Mesendoderm (in vitro differentiated cells): Measurements from ENCODE around the gene ADIRF.

Experiments used
- DNase-seq: peaks from one replicate; pipeline ENCODE4 v3.0.0; 2013
- H2AK5ac ChIP-seq: 2 replicates; pipeline ENCODE4 v1.6.1; 2013; ENCODE audit warnings: low read length, inconsistent platforms
- H2BK120ac ChIP-seq: 2 replicates; pipeline ENCODE4 v1.6.1; 2013; ENCODE audit warnings: low read depth, mild to moderate bottlenecking, low read length, moderate library complexity, mixed read lengths
- H2BK15ac ChIP-seq: replicated peaks from 2 replicates; pipeline ENCODE4 v1.6.1; 2013; ENCODE audit warnings: low read depth, mild to moderate bottlenecking, moderate library complexity
- H2BK5ac ChIP-seq: 2 replicates; pipeline ENCODE4 v1.6.1; 2013; ENCODE audit warnings: low read length, inconsistent platforms
- H3K18ac ChIP-seq: 2 replicates; pipeline ENCODE4 v1.6.1; 2013; ENCODE audit warnings: mild to moderate bottlenecking, low read length, mixed read lengths
- H3K23ac ChIP-seq: one replicate; pipeline ENCODE4 v1.6.1; 2013; ENCODE audit warnings: low read length
- H3K27ac ChIP-seq: 2 replicates; pipeline ENCODE4 v1.5.1; 2013; ENCODE audit warnings: low read depth, mild to moderate bottlenecking, inconsistent platforms, low read length, moderate library complexity
- H3K27me3 ChIP-seq: 2 replicates; pipeline ENCODE4 v1.6.1; 2013; ENCODE audit warnings: low read length, control low read depth, mild to moderate bottlenecking, inconsistent platforms; ENCODE audit not compliant: insufficient read depth, poor library complexity
- H3K36me3 ChIP-seq: 2 replicates; pipeline ENCODE4 v1.6.1; 2013; ENCODE audit warnings: low read length, inconsistent platforms; ENCODE audit not compliant: control insufficient read depth, insufficient read depth
- H3K4ac ChIP-seq: one replicate; pipeline ENCODE4 v1.6.1; 2013; ENCODE audit warnings: low read depth, mild to moderate bottlenecking, low read length, moderate library complexity
- H3K4me1 ChIP-seq: 2 replicates; pipeline ENCODE4 v1.6.1; 2013; ENCODE audit warnings: low read depth, low read length, inconsistent platforms; ENCODE audit not compliant: control insufficient read depth
- H3K4me2 ChIP-seq: 2 replicates; pipeline ENCODE4 v1.6.1; 2013; ENCODE audit warnings: low read length
- H3K4me3 ChIP-seq: 2 replicates; pipeline ENCODE4 v1.5.1; 2013; ENCODE audit warnings: mild to moderate bottlenecking, low read length
- H3K56ac ChIP-seq: one replicate; pipeline ENCODE4 v1.6.1; 2013; ENCODE audit warnings: low read length
- H3K79me1 ChIP-seq: 2 replicates; pipeline ENCODE4 v1.6.1; 2013; ENCODE audit warnings: low read length, inconsistent platforms
- H3K79me2 ChIP-seq: 2 replicates; pipeline ENCODE4 v1.6.1; 2013; ENCODE audit warnings: mild to moderate bottlenecking, low read length; ENCODE audit not compliant: control insufficient read depth, insufficient read depth
- H3K9ac ChIP-seq: 2 replicates; pipeline ENCODE4 v1.6.1; 2013; ENCODE audit warnings: low read length, inconsistent platforms
- H4K5ac ChIP-seq: one replicate; pipeline ENCODE4 v1.6.1; 2013; ENCODE audit warnings: low read length
- H4K8ac ChIP-seq: one replicate; pipeline ENCODE4 v1.6.1; 2013; ENCODE audit warnings: low read depth, mild to moderate bottlenecking, control low read depth, low read length, moderate library complexity
- WGBS: extraction: QIAGEN DNeasy Blood & Tissue Kit; methylation state at CpG from one replicate; pipeline ENCODE4 v1.1.7; 2013; ENCODE audit warnings: low lambda C conversion rate, missing lambda C conversion rate; ENCODE audit not compliant: insufficient coverage; ENCODE audit errors: extremely low coverage; 5-methylcytosine and 5-hydroxymethylcytosine counted together

The ADIRF gene

GRCh38 chr10:86957471-86958115, 10.7 kb upstream of the ADIRF start, which contains the start of gene MMRN2:
Gene MMRN2, minus strand, starts transcription at chr10:86957615. Its CDS starts 74 bp downstream, at chr10:86957541.
- H3K27ac ChIP-seq = no peak within 1 kb of the TSS
- no peaks in the 10 kb centered on the region for H3K36me3 ChIP-seq
- H3K4ac ChIP-seq = peak within 1 kb of the TSS; percentile 39
- H2BK15ac ChIP-seq = no peak within 1 kb of the TSS
- peak within 1 kb of the TSS; percentile 72 for H3K18ac ChIP-seq
- no peaks in the 10 kb centered on the region for H3K27me3 ChIP-seq
- peaks cover 35% of the 10 kb centered on the region for H3K4me1 ChIP-seq
- H3K79me1 ChIP-seq = no peaks in the 10 kb centered on the region
- no peak within 1 kb of the TSS for H2BK5ac ChIP-seq
- H4K5ac ChIP-seq = no peak within 1 kb of the TSS
- H3K56ac ChIP-seq = peak within 1 kb of the TSS; percentile 83
- WGBS = no CpG with 5 or more reads among the region's 9 CpGs
- H3K4me2 ChIP-seq = no peak within 1 kb of the TSS
- no peak within 1 kb of the TSS for H3K23ac ChIP-seq
- no peak within 1 kb of the TSS for H3K9ac ChIP-seq
- no peaks in the 10 kb centered on the region for H3K79me2 ChIP-seq
- no peak within 1 kb of the TSS for H4K8ac ChIP-seq
- peak within 1 kb of the TSS; percentile 64 for H2AK5ac ChIP-seq
- H2BK120ac ChIP-seq = no peak within 1 kb of the TSS
- DNase-seq = no peak
- no peak within 1 kb of the TSS for H3K4me3 ChIP-seq

- Histone ChIP-seq H3K36me3 (no peaks in the 10 kb centered on the region), H2BK120ac (peak within 1 kb of the TSS; percentile 1), H3K9ac (no peak within 1 kb of the TSS), H3K27me3 (no peaks in the 10 kb centered on the region), H3K18ac (peak within 1 kb of the TSS; percentile 6), H3K4me3 (no peak within 1 kb of the TSS), H3K56ac (peak within 1 kb of the TSS; percentile 83), H2BK15ac (no peak within 1 kb of the TSS), H3K27ac (no peak within 1 kb of the TSS), H2AK5ac (peak within 1 kb of the TSS; percentile 83), H4K8ac (no peak within 1 kb of the TSS), H3K23ac (no peak within 1 kb of the TSS), H3K79me2 (no peaks in the 10 kb centered on the region), H4K5ac (no peak within 1 kb of the TSS), H2BK5ac (peak within 1 kb of the TSS; percentile 69), H3K4me1 (peaks cover 35% of the 10 kb centered on the region), H3K4ac (peak within 1 kb of the TSS; percentile 40), H3K4me2 (no peak within 1 kb of the TSS), H3K79me1 (no peaks in the 10 kb centered on the region)
- no CpG with 5 or more reads among the region's 22 CpGs for WGBS
- DNase-seq = no peak
These were observed 10.0 kb upstream of the ADIRF start, which contains the start of gene SNCG for GRCh38 chr10:86958116-86958900. Gene SNCG, plus strand, starts transcription at chr10:86958599. Its CDS starts 99 bp downstream, at chr10:86958698.

DNA sequence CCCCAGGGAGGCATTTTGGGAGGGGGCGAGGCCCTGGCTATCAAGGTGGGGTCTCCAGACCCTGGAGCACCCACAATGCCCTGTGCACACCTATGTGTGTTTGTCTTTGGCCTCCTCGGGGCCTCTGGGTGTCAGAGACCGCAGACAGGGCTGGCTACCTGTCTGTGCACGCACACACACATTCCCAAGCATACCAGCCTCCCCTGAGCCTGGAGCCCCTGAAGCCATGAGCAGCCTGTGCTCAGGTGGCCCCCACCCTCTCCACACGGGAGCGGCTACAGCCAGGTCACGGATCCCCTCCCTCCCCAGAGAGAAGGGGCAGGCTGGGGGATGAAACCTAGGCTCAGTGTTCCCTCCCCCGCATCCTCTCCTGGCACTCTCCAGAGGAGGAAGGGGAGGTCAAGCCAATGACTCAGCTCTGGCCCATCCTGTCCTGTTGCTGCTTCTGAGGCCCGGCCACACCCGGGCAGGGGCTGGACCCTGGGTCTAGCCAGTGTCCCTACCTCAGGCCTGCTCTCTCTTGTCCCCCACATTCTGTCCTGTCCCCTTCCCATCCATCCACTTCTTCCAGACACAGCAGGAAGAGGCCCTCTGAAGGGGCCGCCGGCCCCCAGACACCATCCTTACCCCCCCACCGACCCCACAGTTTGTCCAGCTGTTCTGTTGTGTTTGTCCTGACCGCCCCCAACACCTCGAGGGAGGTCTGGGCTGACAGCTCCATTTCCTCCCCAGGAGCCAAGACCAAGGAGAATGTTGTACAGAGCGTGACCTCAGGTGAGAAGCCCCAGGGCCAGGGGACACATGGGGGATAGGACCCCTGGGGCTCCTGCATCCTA, 9.2 kb upstream of the ADIRF start:
- Histone ChIP-seq H3K79me1 (no peaks in the 10 kb centered on the region), H4K5ac (no peak overlapping the region), H3K4me3 (no peak overlapping the region), H3K4me2 (no peak overlapping the region), H2BK120ac (peak overlapping the region; percentile 1), H3K18ac (peak overlapping the region; percentile 4), H3K36me3 (no peaks in the 10 kb centered on the region), H2BK15ac (no peak overlapping the region), H4K8ac (no peak overlapping the region), H3K56ac (peak overlapping the region; percentile 83), H2BK5ac (peak overlapping the region; percentile 69), H3K4me1 (peaks cover 27% of the 10 kb centered on the region), H3K27me3 (no peaks in the 10 kb centered on the region), H2AK5ac (peak overlapping the region; percentile 64), H3K27ac (no peak overlapping the region), H3K4ac (peak overlapping the region; percentile 40), H3K23ac (no peak overlapping the region), H3K9ac (no peak overlapping the region), H3K79me2 (no peaks in the 10 kb centered on the region)
- peak; percentile 79 for DNase-seq
- WGBS = no CpG with 5 or more reads among the region's 16 CpGs

GRCh38 chr10:86959737-86960002, 8.6 kb upstream of the ADIRF start:
- H3K36me3 ChIP-seq = no peaks in the 10 kb centered on the region
- H3K27me3 ChIP-seq = no peaks in the 10 kb centered on the region
- peak overlapping the region; percentile 4 for H3K18ac ChIP-seq
- H2BK15ac ChIP-seq = no peak overlapping the region
- H3K79me1 ChIP-seq = no peaks in the 10 kb centered on the region
- H2BK120ac ChIP-seq = peak overlapping the region; percentile 1
- H3K4me1 ChIP-seq = peaks cover 27% of the 10 kb centered on the region
- H4K8ac ChIP-seq = no peak overlapping the region
- no peak overlapping the region for H3K4me3 ChIP-seq
- peak overlapping the region; percentile 18 for H3K4ac ChIP-seq
- peak overlapping the region; percentile 34 for H3K23ac ChIP-seq
- no peak overlapping the region for H4K5ac ChIP-seq
- peak overlapping the region; percentile 0 for H3K9ac ChIP-seq
- H3K27ac ChIP-seq = no peak overlapping the region
- peak overlapping the region; percentile 78 for H2BK5ac ChIP-seq
- H3K79me2 ChIP-seq = no peaks in the 10 kb centered on the region
- no peak overlapping the region for H3K4me2 ChIP-seq
- DNase-seq = no peak
- peak overlapping the region; percentile 64 for H2AK5ac ChIP-seq
- no CpG with 5 or more reads among the region's 2 CpGs for WGBS
- H3K56ac ChIP-seq = peak overlapping the region; percentile 83

DNA sequence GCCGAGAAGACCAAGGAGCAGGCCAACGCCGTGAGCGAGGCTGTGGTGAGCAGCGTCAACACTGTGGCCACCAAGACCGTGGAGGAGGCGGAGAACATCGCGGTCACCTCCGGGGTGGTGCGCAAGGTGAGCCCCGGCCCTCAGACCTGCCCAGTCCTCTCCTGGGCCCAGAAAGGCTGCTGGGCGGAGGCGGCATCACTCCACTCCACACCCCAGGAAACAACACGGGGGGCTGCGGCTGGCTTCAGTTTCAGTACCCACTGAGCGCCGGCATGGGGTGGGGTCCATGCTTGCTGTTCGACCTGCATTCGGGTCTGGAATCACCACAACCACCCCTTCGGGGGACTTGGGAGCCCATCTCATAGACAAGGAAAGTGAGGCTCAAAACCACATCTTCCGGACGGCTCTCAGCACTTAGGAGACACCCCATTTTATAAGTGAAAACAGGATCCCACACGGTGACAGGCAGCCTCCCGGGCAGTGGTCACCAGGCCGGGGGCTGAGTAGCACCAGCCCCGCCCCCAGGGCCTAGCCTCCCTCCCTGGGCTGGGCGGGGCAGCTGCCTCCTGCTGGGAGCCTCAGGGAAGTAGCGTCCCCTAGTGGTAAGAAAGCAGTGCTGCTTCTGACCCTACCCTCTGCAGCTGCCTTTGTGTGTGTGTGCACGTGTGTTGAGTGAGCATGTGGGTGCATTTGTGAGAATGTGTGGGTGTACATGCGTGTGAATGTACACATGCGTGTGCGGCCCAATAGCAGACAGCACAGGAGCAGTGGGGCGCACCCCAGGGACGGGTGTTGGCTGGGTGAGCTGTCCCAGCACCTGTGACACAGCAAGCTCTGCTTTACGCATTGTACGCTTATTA, 8.0 kb upstream of the ADIRF start:
- H3K9ac ChIP-seq = peak overlapping the region; percentile 42
- H3K4ac ChIP-seq = no peak overlapping the region
- H4K8ac ChIP-seq = no peak overlapping the region
- H3K4me1 ChIP-seq = peaks cover 22% of the 10 kb centered on the region
- peak overlapping the region; percentile 84 for H3K56ac ChIP-seq
- H3K79me2 ChIP-seq = no peaks in the 10 kb centered on the region
- no peak overlapping the region for H3K27ac ChIP-seq
- H4K5ac ChIP-seq = no peak overlapping the region
- peak; percentile 87 for DNase-seq
- no peak overlapping the region for H3K4me2 ChIP-seq
- H2BK15ac ChIP-seq = no peak overlapping the region
- no peak overlapping the region for H3K4me3 ChIP-seq
- H3K18ac ChIP-seq = peak overlapping the region; percentile 4
- no peaks in the 10 kb centered on the region for H3K36me3 ChIP-seq
- no CpG with 5 or more reads among the region's 37 CpGs for WGBS
- peak overlapping the region; percentile 34 for H3K23ac ChIP-seq
- no peaks in the 10 kb centered on the region for H3K79me1 ChIP-seq
- peak overlapping the region; percentile 1 for H2BK120ac ChIP-seq
- H2AK5ac ChIP-seq = peak overlapping the region; percentile 100
- no peaks in the 10 kb centered on the region for H3K27me3 ChIP-seq
- peak overlapping the region; percentile 78 for H2BK5ac ChIP-seq
